NCI-H2029 treated with DMSO at 0.1 percent for 48 hours (cell line): ENCODE data around the gene FIBCD1.

ENCODE experiments used
- DNase-seq: peaks from one replicate; lab custom pipeline; 2025; lab: John Stamatoyannopoulos, UW

FIBCD1 gene

DNA sequence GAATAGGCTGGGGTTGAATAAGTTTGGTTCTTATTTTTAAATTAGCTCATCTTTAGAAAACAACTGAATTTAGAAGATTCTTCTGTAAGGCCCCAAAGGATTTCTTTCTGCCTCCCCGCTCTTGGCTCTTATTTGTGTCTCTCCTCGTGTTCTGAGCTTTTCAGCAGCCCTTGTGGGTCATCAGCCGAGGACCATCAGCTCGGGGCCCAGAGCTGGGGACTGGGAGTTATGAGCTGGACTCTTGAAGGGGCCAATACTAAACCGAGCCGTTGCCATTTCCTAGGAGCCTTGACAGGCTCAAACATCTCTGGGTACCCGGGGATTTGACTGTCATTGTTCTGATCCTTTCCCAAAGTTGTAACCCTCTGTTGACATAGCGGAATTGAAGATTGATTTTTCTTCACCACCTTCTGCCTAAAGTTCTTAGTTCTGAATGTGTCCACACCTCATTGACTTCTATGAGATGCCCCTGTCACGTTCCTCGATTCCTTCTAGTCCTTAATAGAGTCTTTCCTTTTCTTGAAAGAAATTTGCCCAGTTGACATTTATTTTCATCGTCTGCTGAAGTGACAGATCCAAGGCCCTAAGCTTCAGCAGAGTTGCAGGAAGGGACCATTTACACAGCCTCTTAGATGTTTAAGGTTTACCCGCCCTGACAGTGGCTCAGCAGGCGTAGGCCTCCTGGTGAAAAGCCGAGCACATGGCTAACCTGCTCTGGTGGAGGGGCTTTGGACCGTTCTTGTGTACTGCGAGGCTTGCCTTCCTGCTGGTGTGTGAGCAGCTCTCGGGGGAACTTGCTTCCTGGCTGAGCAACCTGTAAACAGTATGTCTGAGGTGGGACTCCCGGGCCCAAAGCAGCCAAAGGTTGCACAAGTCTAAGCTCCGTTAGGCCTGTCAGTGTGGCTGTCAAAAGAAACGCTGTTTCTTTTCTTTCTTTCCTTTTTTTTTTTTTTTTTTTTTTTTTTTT lies 80.0 kb downstream of the FIBCD1 start:
- no peak for DNase-seq

DNA sequence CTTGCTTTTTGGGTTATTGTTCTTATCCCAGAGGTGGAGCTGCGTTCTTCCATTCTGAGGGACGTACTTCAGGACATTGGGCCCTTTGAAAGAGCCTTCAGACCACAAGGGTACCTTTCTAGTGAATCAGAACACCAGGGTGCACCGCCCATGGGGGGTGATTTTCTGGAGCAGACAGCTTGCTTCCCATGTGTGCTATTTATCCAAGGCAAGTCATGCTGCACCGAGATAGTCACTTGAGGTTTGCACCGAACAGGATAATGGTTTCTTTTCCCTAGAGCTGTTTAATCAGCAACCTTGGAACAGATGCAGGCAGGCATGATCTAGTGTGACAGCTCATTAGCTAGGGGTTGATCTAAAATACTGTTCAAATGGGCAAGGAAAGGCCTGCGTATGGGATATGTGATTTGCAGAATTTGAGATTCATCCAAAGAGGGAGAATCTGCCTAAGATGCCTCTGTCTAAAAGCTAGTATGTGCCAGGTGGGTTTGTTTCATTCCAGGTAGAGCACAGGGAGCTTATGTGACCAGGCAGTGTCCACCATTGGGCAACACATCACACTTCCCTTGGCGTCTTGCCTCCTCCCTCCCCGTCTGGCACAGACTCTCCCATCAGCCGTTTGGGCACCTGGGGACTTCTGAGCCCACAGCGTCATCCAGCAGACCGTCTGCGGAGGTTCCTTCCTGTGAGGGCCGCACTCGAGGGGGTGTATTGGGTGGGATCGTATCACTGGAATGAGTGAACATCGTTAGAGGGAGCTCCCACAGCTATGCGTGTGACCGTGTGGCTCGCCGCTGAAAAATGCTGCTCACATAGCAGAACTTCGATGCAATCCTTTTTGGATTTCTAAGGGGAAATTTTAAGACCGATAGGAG lies 80.9 kb downstream of the FIBCD1 start:
- DNase-seq = no peak

DNA sequence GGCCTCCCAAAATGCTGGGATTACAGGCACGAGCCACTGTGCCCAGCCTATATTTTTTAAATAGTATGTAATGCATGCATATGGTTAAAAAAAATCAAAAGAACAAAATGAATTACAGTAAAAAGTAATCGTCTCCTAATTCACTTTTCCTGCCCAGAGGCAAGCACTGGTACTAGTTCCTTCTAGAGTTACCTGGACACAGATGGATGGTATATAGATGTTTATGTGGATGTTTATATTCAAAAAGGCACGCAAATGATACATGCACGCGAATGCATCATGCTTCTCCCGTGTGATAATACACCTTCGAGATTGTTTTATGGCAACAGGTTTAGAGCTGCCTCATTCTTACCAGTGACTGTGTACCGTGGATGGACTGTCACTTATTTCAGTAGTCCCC lies 82.6 kb downstream of the FIBCD1 start:
- DNase-seq = no peak

DNA sequence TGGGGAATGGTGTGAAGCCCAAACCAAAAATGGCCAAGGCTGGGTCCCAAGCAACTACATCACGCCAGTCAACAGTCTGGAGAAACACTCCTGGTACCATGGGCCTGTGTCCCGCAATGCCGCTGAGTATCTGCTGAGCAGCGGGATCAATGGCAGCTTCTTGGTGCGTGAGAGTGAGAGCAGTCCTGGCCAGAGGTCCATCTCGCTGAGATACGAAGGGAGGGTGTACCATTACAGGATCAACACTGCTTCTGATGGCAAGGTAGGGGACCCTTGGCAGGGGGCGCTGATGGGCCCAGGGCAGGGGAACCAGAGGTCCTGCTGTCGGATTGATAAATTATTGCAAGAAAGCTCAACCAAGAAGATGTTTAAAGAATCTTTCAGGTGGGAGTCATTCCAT lies 84.2 kb downstream of the FIBCD1 start:
- DNase-seq = no peak

DNA sequence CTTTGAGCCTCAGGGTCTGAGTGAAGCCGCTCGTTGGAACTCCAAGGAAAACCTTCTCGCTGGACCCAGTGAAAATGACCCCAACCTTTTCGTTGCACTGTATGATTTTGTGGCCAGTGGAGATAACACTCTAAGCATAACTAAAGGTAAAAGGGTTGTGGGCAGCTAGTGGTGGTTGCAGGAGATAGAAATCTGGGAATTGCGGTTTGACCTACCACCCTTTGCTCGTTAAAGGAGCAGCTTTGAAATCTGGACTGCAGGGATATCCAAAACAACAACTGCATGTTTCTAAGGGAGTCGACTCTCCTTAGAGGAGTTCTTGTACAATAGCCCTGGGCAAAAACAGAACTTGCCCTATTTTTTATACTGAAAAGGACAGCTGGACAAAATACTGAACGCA lies 85.0 kb downstream of the FIBCD1 start:
- DNase-seq = no peak

DNA sequence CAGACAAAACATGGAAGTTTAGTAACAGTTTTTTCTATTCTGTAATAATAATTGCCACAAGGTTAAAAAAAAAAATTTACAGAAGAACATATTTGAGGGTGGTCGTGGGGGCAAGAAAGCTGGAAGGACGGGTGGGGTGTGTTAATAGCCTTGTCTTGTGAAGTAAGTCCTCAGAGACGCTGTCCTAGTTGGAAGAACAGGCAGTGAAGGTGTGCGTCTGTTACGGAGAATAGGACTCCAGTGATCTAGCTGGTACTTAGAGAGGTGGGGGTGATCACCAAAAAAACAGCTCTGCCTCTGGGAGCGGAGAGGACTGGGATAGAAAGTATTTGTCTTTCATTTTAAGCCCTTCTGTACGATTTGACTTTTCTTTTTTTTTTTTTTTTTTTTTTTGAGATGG lies 86.2 kb downstream of the FIBCD1 start:
- DNase-seq = no peak
